ENCODE results near the gene CDH4. TPM values are rescaled to one million over a fixed set of nuclear protein-coding genes. Genes with fewer than 3 reads are reported as not detected.

CDH4 gene
- total and polyA plus RNA-seq, 9 donors: 0.12 to 4.4 (median 0.36) TPM

GRCh38 chr20:61668065-61668650, 416.1 kb downstream of the CDH4 start:
- Histone ChIP-seq H3K36me3 (no peaks in the 10 kb centered on the region), H3K9me3 (no peaks in the 10 kb centered on the region), H3K4me3 (no peak overlapping the region), H3K27me3 (no peaks in the 10 kb centered on the region), H3K27ac (no peak overlapping the region), H3K4me1 (ENCODE audit: insufficient read depth) (no peaks in the 10 kb centered on the region)
- no peak for TF ChIP-seq EP300 (IDR thresholded peaks at IDR 0.05)
- TF ChIP-seq POLR2A (IDR thresholded peaks at IDR 0.05): no peak
- TF ChIP-seq CTCF (IDR thresholded peaks at IDR 0.05): no peak
- WGBS, 3 donors: 66 to 68% (median 68%) methylated on average over 7 to 9 of the region's 9 CpGs
- intact Hi-C loops (cut with DNase I): no loop called here
- no peak for DNase-seq

GRCh38 chr20:61668771-61669503, 416.9 kb downstream of the CDH4 start:
- H3K4me3 ChIP-seq: no peak overlapping the region
- TF ChIP-seq POLR2A (IDR thresholded peaks at IDR 0.05): no peak
- no peak for TF ChIP-seq CTCF (IDR thresholded peaks at IDR 0.05)
- no peak for TF ChIP-seq EP300 (IDR thresholded peaks at IDR 0.05)
- intact Hi-C loops (cut with DNase I): no loop called here
- H3K36me3 ChIP-seq: no peaks in the 10 kb centered on the region
- no peak overlapping the region for H3K27ac ChIP-seq
- H3K27me3 ChIP-seq: no peaks in the 10 kb centered on the region
- 83 to 94% (median 90%) methylated on average over 20 of the region's 20 CpGs for WGBS, 3 donors
- DNase-seq: no peak
- no peaks in the 10 kb centered on the region for H3K4me1 ChIP-seq (ENCODE audit: insufficient read depth)
- H3K9me3 ChIP-seq: no peaks in the 10 kb centered on the region

- no peak for DNase-seq
- Histone ChIP-seq H3K27me3 (no peaks in the 10 kb centered on the region), H3K4me3 (no peak overlapping the region), H3K36me3 (no peaks in the 10 kb centered on the region), H3K4me1 (ENCODE audit: insufficient read depth) (no peaks in the 10 kb centered on the region), H3K9me3 (no peaks in the 10 kb centered on the region), H3K27ac (no peak overlapping the region)
- TF ChIP-seq EP300 (IDR thresholded peaks at IDR 0.05): no peak
- no peak for TF ChIP-seq POLR2A (IDR thresholded peaks at IDR 0.05)
- no peak for TF ChIP-seq CTCF (IDR thresholded peaks at IDR 0.05)
- 50 to 60% (median 54%) methylated on average over 3 of the region's 3 CpGs for WGBS, 3 donors
- intact Hi-C loops (cut with DNase I): no loop called here
These were observed 418.2 kb downstream of the CDH4 start for GRCh38 chr20:61670274-61670673.

- Histone ChIP-seq H3K4me1 (ENCODE audit: insufficient read depth) (no peaks in the 10 kb centered on the region), H3K27me3 (no peaks in the 10 kb centered on the region), H3K36me3 (no peaks in the 10 kb centered on the region), H3K27ac (no peak overlapping the region), H3K9me3 (no peaks in the 10 kb centered on the region), H3K4me3 (no peak overlapping the region)
- DNase-seq: no peak
- no peak for TF ChIP-seq POLR2A (IDR thresholded peaks at IDR 0.05)
- TF ChIP-seq EP300 (IDR thresholded peaks at IDR 0.05): no peak
- no peak for TF ChIP-seq CTCF (IDR thresholded peaks at IDR 0.05)
- WGBS, 3 donors: 95 to 98% (median 96%) methylated on average over 3 of the region's 3 CpGs
- intact Hi-C loops (cut with DNase I): no loop called here
These were observed 419.5 kb downstream of the CDH4 start for GRCh38 chr20:61671559-61671958.

Measured in ovary (tissue), 9 donors.